GM12875 (cell line): ENCODE results near the gene HOXC10.

ENCODE experiments used
- H3K4me3 ChIP-seq: one replicate; pipeline ENCODE4 v1.5.1; 2011; ENCODE audit warnings: low read depth, low read length, control low read depth
- CTCF ChIP-seq: IDR thresholded peaks from 2 replicates; pipeline ENCODE4 v1.5.1; 2011; ENCODE audit warnings: low read depth, mild to moderate bottlenecking, control low read depth, inconsistent platforms, low read length, moderate library complexity, borderline replicate concordance; ENCODE audit not compliant: insufficient read depth

HOXC10 gene

GRCh38 chr12:53966385-53967133 lies 18.4 kb upstream of the HOXC10 start:
- H3K4me3 ChIP-seq: no peak overlapping the region
- TF ChIP-seq CTCF: no peak

- no peak for TF ChIP-seq CTCF
- H3K4me3 ChIP-seq: no peak overlapping the region
These were observed 17.5 kb upstream of the HOXC10 start for GRCh38 chr12:53967421-53967925.

- H3K4me3 ChIP-seq: no peak overlapping the region
- no peak for TF ChIP-seq CTCF
These were observed 16.5 kb upstream of the HOXC10 start for GRCh38 chr12:53968214-53969127.

DNA sequence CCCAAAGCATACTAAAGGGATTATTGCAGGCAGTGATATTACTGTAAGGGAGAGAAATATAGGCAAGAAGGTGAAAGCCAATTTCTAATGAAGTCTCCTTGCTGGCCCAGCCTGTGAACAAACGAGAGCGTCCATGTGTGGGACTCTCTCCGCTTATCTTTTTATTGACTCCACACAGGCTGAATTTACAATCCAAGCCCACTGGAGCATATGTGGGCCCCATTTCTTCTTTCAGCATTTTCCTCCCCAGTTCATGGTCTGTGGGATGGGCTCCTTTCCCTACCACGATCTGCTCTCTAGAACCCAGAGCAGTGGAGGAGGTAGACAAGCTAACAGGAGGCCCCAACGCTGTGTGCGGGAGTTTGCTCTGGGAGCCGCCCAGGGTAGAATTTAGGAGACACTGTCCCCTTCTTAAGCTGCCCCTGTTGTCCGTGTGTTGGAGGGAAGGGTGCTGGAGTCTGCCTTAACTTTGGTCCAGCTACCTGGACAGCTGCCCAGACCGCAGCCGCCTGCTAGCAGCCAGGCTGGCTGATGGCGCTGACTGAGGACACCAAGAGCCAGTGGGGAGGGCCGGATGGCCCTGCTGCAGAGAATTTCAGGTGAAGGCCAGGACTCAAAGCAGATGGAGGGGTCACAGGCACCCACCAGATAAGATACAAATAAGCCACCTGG lies 15.2 kb upstream of the HOXC10 start:
- no peak for TF ChIP-seq CTCF
- no peak overlapping the region for H3K4me3 ChIP-seq

- H3K4me3 ChIP-seq: no peak overlapping the region
- TF ChIP-seq CTCF: no peak
These were observed 14.5 kb upstream of the HOXC10 start for GRCh38 chr12:53970451-53970850.

GRCh38 chr12:53971129-53971528 lies 13.8 kb upstream of the HOXC10 start:
- no peak overlapping the region for H3K4me3 ChIP-seq

More at GRCh38 chr12:53971129-53971528, 13.8 kb upstream of the HOXC10 start:
- no peak for TF ChIP-seq CTCF
